ENCODE data around the gene LYZL1. TPM values are rescaled to one million over a fixed set of nuclear protein-coding genes. Genes with fewer than 3 reads are reported as not detected.
A peak's percentile ranks its signal among the peaks of the same experiment; 100 is the strongest.
"Not testable (repeated sequence)": the region's sequence is repeated elsewhere in the genome, so short reads cannot be mapped to it uniquely, and the experiment has no call there.

Gene LYZL1
- total RNA-seq, 1 donor from 2014 or later, result not detected

- Histone ChIP-seq H3K36me3 (ENCODE audit: control insufficient read depth in 3 of 3, insufficient read depth in 3 of 3, low read length in 3 of 3) (no peaks in the 10 kb centered on the region), H3K9me3 (ENCODE audit: control insufficient read depth in 3 of 3, low read length in 3 of 3) (no peaks in the 10 kb centered on the region), H3K9ac (ENCODE audit: low read depth in 1 of 3, low read length in 3 of 3) (no peak overlapping the region), H3K4me1 (ENCODE audit: control insufficient read depth in 3 of 3, insufficient read depth in 3 of 3, low read length in 3 of 3) (peaks cover 3 to 10% (median 7%) of the 10 kb centered on the region in 3 donors), H3K27me3 (ENCODE audit: control insufficient read depth in 3 of 3, insufficient read depth in 3 of 3, low read length in 3 of 3) (no peaks in the 10 kb centered on the region), H3K27ac (ENCODE audit: low read depth, low read length) (no peak overlapping the region), H3K4me3 (ENCODE audit: low read length in 3 of 3) (no peak overlapping the region)
Measured at GRCh38 chr10:29315814-29316213, 26.9 kb downstream of the LYZL1 start.

- Histone ChIP-seq H3K36me3 (ENCODE audit: control insufficient read depth in 3 of 3, insufficient read depth in 3 of 3, low read length in 3 of 3) (no peaks in the 10 kb centered on the region), H3K27me3 (ENCODE audit: control insufficient read depth in 3 of 3, insufficient read depth in 3 of 3, low read length in 3 of 3) (no peaks in the 10 kb centered on the region), H3K27ac (ENCODE audit: low read depth, low read length) (no peak overlapping the region), H3K4me3 (ENCODE audit: low read length in 3 of 3) (no peak overlapping the region), H3K9ac (ENCODE audit: low read depth in 1 of 3, low read length in 3 of 3) (no peak overlapping the region), H3K9me3 (ENCODE audit: control insufficient read depth in 3 of 3, low read length in 3 of 3) (no peaks in the 10 kb centered on the region), H3K4me1 (ENCODE audit: control insufficient read depth in 3 of 3, insufficient read depth in 3 of 3, low read length in 3 of 3) (peaks cover 3 to 10% (median 7%) of the 10 kb centered on the region in 3 donors)
Measured at GRCh38 chr10:29316308-29317026, 27.6 kb downstream of the LYZL1 start.

DNA sequence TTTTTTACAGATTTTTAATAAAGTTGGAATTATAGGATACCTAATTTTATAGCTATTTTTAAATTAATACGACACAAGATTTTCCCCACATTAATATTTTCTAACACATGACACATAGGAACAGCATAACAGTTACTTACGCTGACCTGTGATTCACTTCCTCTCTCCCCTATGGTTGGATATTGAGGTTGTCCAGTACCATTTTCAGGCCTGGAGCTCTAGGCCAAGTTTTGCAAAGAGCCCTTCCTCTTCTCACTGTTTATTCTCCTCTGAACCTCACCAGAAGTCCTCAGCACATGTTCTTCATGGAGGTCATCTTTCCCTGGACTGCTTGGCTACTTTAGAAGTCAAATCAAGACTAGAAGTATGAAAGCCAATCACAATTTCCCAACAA is 28.2 kb downstream of the LYZL1 start:
- no peaks in the 10 kb centered on the region for H3K9me3 ChIP-seq (ENCODE audit: control insufficient read depth in 3 of 3, low read length in 3 of 3)
- H3K27me3 ChIP-seq (ENCODE audit: control insufficient read depth in 3 of 3, insufficient read depth in 3 of 3, low read length in 3 of 3), result no peaks in the 10 kb centered on the region
- H3K36me3 ChIP-seq (ENCODE audit: control insufficient read depth in 3 of 3, insufficient read depth in 3 of 3, low read length in 3 of 3), result no peaks in the 10 kb centered on the region
- no peak overlapping the region for H3K9ac ChIP-seq (ENCODE audit: low read depth in 1 of 3, low read length in 3 of 3)
- no peak overlapping the region for H3K4me3 ChIP-seq (ENCODE audit: low read length in 3 of 3)
- H3K27ac ChIP-seq (ENCODE audit: low read depth, low read length), result no peak overlapping the region
- peaks cover 3 to 10% (median 7%) of the 10 kb centered on the region in 3 donors for H3K4me1 ChIP-seq (ENCODE audit: control insufficient read depth in 3 of 3, insufficient read depth in 3 of 3, low read length in 3 of 3)

GRCh38 chr10:29317423-29318021 is 28.7 kb downstream of the LYZL1 start:
- Histone ChIP-seq H3K27me3 (ENCODE audit: control insufficient read depth in 3 of 3, insufficient read depth in 3 of 3, low read length in 3 of 3) (no peaks in the 10 kb centered on the region), H3K36me3 (ENCODE audit: control insufficient read depth in 3 of 3, insufficient read depth in 3 of 3, low read length in 3 of 3) (no peaks in the 10 kb centered on the region), H3K4me3 (ENCODE audit: low read length in 3 of 3) (no peak overlapping the region), H3K4me1 (ENCODE audit: control insufficient read depth in 3 of 3, insufficient read depth in 3 of 3, low read length in 3 of 3) (peaks cover 3 to 10% (median 7%) of the 10 kb centered on the region in 3 donors), H3K9me3 (ENCODE audit: control insufficient read depth in 3 of 3, low read length in 3 of 3) (no peaks in the 10 kb centered on the region), H3K9ac (ENCODE audit: low read depth in 1 of 3, low read length in 3 of 3) (no peak overlapping the region), H3K27ac (ENCODE audit: low read depth, low read length) (no peak overlapping the region)

DNA sequence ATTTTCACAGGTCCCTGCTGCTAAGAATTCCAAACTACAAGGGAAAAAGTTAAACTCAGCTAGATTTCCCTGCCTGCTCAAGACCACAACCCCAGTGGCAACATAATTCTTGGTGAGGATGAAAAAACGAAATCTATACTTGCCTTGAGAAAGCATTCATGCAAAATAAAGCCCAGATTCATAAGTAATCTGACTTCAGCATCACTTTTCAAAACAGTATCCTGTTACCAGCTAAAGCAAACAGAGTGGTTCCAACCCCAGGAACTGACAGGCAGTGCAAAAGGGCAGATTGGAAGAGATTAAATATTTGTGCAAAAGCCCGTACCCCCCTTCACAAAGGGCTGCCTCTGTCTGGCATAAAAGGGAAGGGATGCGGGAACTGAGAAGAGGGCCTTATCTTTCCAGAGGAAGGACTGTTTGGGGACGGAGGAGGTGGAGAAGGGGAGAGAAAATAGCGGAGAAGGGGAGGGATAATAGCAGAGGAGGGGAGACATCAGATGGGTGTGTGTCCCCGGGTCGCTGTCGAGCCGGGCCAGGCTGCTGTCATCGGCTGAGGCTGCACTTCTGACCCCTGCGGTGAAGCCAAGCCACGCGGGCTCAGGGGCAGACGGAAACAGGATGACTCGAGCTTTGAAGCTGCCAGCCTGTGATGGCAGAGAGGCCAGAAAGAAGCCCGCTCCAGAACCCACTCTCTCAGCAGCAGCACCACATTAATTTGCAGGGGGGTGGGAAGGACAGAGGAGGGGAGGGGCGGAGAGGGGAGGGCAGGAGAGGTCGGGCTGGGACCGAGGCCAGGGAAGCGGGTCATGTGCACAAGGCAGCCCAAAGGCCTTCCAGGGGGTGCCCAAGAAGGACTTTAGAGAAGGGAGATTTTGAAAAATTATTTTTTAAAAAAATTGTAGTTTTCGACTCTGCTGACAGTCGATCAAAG is 29.5 kb downstream of the LYZL1 start:
- H3K9ac ChIP-seq (ENCODE audit: low read depth in 1 of 3, low read length in 3 of 3); H3K36me3 ChIP-seq (ENCODE audit: control insufficient read depth in 3 of 3, insufficient read depth in 3 of 3, low read length in 3 of 3); H3K27me3 ChIP-seq (ENCODE audit: control insufficient read depth in 3 of 3, insufficient read depth in 3 of 3, low read length in 3 of 3); H3K9me3 ChIP-seq (ENCODE audit: control insufficient read depth in 3 of 3, low read length in 3 of 3); H3K27ac ChIP-seq (ENCODE audit: low read depth, low read length); H3K4me3 ChIP-seq (ENCODE audit: low read length in 3 of 3): not testable (repeated sequence)
- peaks cover 7 to 16% (median 14%) of the 10 kb centered on the region in 3 donors for H3K4me1 ChIP-seq (ENCODE audit: control insufficient read depth in 3 of 3, insufficient read depth in 3 of 3, low read length in 3 of 3)

- peaks cover 7 to 16% (median 14%) of the 10 kb centered on the region in 3 donors for H3K4me1 ChIP-seq (ENCODE audit: control insufficient read depth in 3 of 3, insufficient read depth in 3 of 3, low read length in 3 of 3)
- H3K36me3 ChIP-seq (ENCODE audit: control insufficient read depth in 3 of 3, insufficient read depth in 3 of 3, low read length in 3 of 3), result no peaks in the 10 kb centered on the region
- no peaks in the 10 kb centered on the region for H3K9me3 ChIP-seq (ENCODE audit: control insufficient read depth in 3 of 3, low read length in 3 of 3)
- no peaks in the 10 kb centered on the region for H3K27me3 ChIP-seq (ENCODE audit: control insufficient read depth in 3 of 3, insufficient read depth in 3 of 3, low read length in 3 of 3)
- H3K27ac ChIP-seq (ENCODE audit: low read depth, low read length), result no peak overlapping the region
- no peak overlapping the region for H3K9ac ChIP-seq (ENCODE audit: low read depth in 1 of 3, low read length in 3 of 3)
- H3K4me3 ChIP-seq (ENCODE audit: low read length in 3 of 3), result no peak overlapping the region
Measured at GRCh38 chr10:29319205-29319781, 30.4 kb downstream of the LYZL1 start.

- not testable (repeated sequence) for H3K4me3 ChIP-seq (ENCODE audit: low read length in 3 of 3); H3K36me3 ChIP-seq (ENCODE audit: control insufficient read depth in 3 of 3, insufficient read depth in 3 of 3, low read length in 3 of 3); H3K9ac ChIP-seq (ENCODE audit: low read depth in 1 of 3, low read length in 3 of 3); H3K27ac ChIP-seq (ENCODE audit: low read depth, low read length); H3K27me3 ChIP-seq (ENCODE audit: control insufficient read depth in 3 of 3, insufficient read depth in 3 of 3, low read length in 3 of 3); H3K9me3 ChIP-seq (ENCODE audit: control insufficient read depth in 3 of 3, low read length in 3 of 3)
- H3K4me1 ChIP-seq (ENCODE audit: control insufficient read depth in 3 of 3, insufficient read depth in 3 of 3, low read length in 3 of 3), result peaks cover 7 to 16% (median 14%) of the 10 kb centered on the region in 3 donors
Measured at GRCh38 chr10:29320680-29321121, 31.8 kb downstream of the LYZL1 start.

DNA sequence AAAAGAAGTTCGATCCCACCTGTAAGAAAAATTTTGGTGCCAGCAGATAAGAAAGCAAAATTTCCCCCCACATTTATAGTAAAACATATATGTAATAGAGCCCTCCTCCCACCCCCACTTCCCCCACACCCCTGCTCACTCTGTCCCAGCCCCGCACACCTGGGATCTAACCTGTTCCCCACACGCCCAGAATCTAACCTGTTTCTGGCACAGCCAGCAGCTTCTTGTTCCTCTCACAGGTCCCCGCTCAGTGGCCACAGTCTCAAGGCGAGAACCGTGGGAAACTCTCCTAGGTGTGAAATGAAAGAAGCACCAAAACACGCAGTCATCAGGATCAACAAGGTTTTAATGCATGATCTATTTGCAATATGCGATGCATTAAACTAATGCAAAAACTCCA is 32.8 kb downstream of the LYZL1 start:
- Histone ChIP-seq H3K4me3 (ENCODE audit: low read length in 3 of 3) (no peak overlapping the region), H3K27me3 (ENCODE audit: control insufficient read depth in 3 of 3, insufficient read depth in 3 of 3, low read length in 3 of 3) (no peaks in the 10 kb centered on the region), H3K4me1 (ENCODE audit: control insufficient read depth in 3 of 3, insufficient read depth in 3 of 3, low read length in 3 of 3) (peaks cover 7 to 16% (median 14%) of the 10 kb centered on the region in 3 donors), H3K9me3 (ENCODE audit: control insufficient read depth in 3 of 3, low read length in 3 of 3) (no peaks in the 10 kb centered on the region), H3K27ac (ENCODE audit: low read depth, low read length) (no peak overlapping the region), H3K9ac (ENCODE audit: low read depth in 1 of 3, low read length in 3 of 3) (no peak overlapping the region), H3K36me3 (ENCODE audit: control insufficient read depth in 3 of 3, insufficient read depth in 3 of 3, low read length in 3 of 3) (no peaks in the 10 kb centered on the region)

DNA sequence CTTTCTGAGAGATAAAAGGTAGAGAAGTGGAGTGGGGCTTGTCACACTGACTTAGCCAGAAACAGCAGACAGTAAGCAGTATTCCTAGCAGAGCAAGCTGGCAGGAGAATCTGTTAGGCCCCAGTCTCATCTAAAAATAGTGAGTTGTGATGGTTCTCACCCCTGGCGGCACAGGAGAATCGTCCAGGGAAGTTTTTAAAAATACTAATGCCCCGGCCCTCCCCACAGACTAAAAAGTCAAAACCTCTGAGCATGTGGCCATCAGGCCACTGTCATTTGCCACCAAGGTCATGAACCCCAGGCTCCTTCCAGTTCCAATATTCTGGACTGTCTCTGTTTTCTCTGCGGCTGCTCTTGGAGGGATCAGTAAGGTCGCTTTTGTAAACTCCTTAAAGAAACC is 34.0 kb downstream of the LYZL1 start:
- H3K4me1 ChIP-seq (ENCODE audit: control insufficient read depth in 3 of 3, insufficient read depth in 3 of 3, low read length in 3 of 3), result peaks cover 7 to 16% (median 14%) of the 10 kb centered on the region in 3 donors

More for the DNA sequence above, 34.0 kb downstream of the LYZL1 start:
- Histone ChIP-seq H3K27me3 (ENCODE audit: control insufficient read depth in 3 of 3, insufficient read depth in 3 of 3, low read length in 3 of 3) (no peaks in the 10 kb centered on the region), H3K4me3 (ENCODE audit: low read length in 3 of 3) (no peak overlapping the region), H3K9me3 (ENCODE audit: control insufficient read depth in 3 of 3, low read length in 3 of 3) (no peaks in the 10 kb centered on the region), H3K9ac (ENCODE audit: low read depth in 1 of 3, low read length in 3 of 3) (peak overlapping the region in 2 of 3 donors; percentile 34 to 43), H3K36me3 (ENCODE audit: control insufficient read depth in 3 of 3, insufficient read depth in 3 of 3, low read length in 3 of 3) (no peaks in the 10 kb centered on the region), H3K27ac (ENCODE audit: low read depth, low read length) (peak overlapping the region; percentile 68)

Measured in skeletal muscle tissue (tissue), 4 donors.